GM19455 (cell line): ENCODE data around the gene BCAN.

Experiments
- ATAC-seq: cut with Tn5 transposase; IDR thresholded peaks from one replicate; pipeline ENCODE4 v1.9.1; 2021; ENCODE audit not compliant: unreplicated experiment

Gene BCAN

GRCh38 chr1:156676820-156677615, 35.1 kb downstream of the BCAN start, which contains the start of gene NES:
Gene NES, minus strand, starts transcription at chr1:156677407. Its CDS starts 143 bp downstream, at chr1:156677264.
- no peak for ATAC-seq

- ATAC-seq, result no peak
Measured at GRCh38 chr1:156677616-156678596, 36.0 kb downstream of the BCAN start.

- ATAC-seq, result no peak
Measured at GRCh38 chr1:156680056-156680455, 38.1 kb downstream of the BCAN start.

- ATAC-seq, result no peak
Measured at GRCh38 chr1:156681196-156681960, 39.5 kb downstream of the BCAN start.

GRCh38 chr1:156682166-156682890, 40.4 kb downstream of the BCAN start:
- ATAC-seq, result no peak

- no peak for ATAC-seq
Measured at GRCh38 chr1:156684227-156684782, 42.4 kb downstream of the BCAN start.

- no peak for ATAC-seq
Measured at GRCh38 chr1:156689035-156689952, 47.4 kb downstream of the BCAN start.

GRCh38 chr1:156689953-156690674, 48.2 kb downstream of the BCAN start:
- no peak for ATAC-seq

GRCh38 chr1:156690675-156691036, 48.7 kb downstream of the BCAN start:
- ATAC-seq, result no peak

- ATAC-seq, result no peak
Measured at GRCh38 chr1:156691191-156691590, 49.3 kb downstream of the BCAN start.

- ATAC-seq, result no peak
Measured at GRCh38 chr1:156691665-156692440, 49.9 kb downstream of the BCAN start.

- ATAC-seq, result no peak
Measured at GRCh38 chr1:156692441-156692924, 50.6 kb downstream of the BCAN start.

- no peak for ATAC-seq
Measured at GRCh38 chr1:156692925-156693847, 51.3 kb downstream of the BCAN start.

GRCh38 chr1:156693848-156694689, 52.2 kb downstream of the BCAN start:
- no peak for ATAC-seq

GRCh38 chr1:156694690-156694962, 52.7 kb downstream of the BCAN start:
- ATAC-seq, result no peak

GRCh38 chr1:156696755-156697154, 54.8 kb downstream of the BCAN start:
- ATAC-seq, result no peak
